Activated CD8-positive, alpha-beta T cell treated with anti-CD3 and anti-CD28 coated beads, Interleukin-2, amount 10 ng/mL, durations not matched to agents 7 days and 5 days (primary cell): ENCODE data around the gene TMED8. TPM values are rescaled to one million over a fixed set of nuclear protein-coding genes. Genes with fewer than 3 reads are reported as not detected.

Experiments
- ATAC-seq: fragments of 150-1000 bp; cut with Tn5 transposase; one replicate; pipeline ENCODE4 v1.10.0; 2021; ENCODE audit warnings: moderate library complexity
- CTCF ChIA-PET: fragments of 350-600 bp; sonication (Branson Sonifier 250); formaldehyde crosslinking; loops from one replicate; lab custom pipeline; 2021; ENCODE audit warnings: antibody characterized with exemption; lab: Charles Lee
- POLR2A ChIA-PET: fragments of 350-600 bp; sonication (Branson Sonifier 250); formaldehyde crosslinking; loops from one replicate; lab custom pipeline; 2021; ENCODE audit warnings: antibody characterized with exemption; lab: Charles Lee
- DNase-seq: peaks from one replicate; pipeline ENCODE4 v3.0.0-alpha.2; 2020
- H3K27ac Mint-ChIP-seq: one replicate; pipeline ENCODE4 v1.8.0; 2021; ENCODE audit warnings: mild to moderate bottlenecking, mixed read lengths
- H3K27me3 Mint-ChIP-seq: one replicate; pipeline ENCODE4 v1.8.0; 2021; ENCODE audit warnings: low read depth, mixed read lengths
- H3K36me3 Mint-ChIP-seq: one replicate; pipeline ENCODE4 v1.8.0; 2021; ENCODE audit warnings: low read depth, mixed read lengths
- H3K4me1 Mint-ChIP-seq: one replicate; pipeline ENCODE4 v1.8.0; 2021; ENCODE audit warnings: low read depth, mixed read lengths
- H3K4me3 Mint-ChIP-seq: one replicate; pipeline ENCODE4 v1.8.0; 2021; ENCODE audit warnings: mild to moderate bottlenecking, mixed read lengths
- H3K9me3 Mint-ChIP-seq: one replicate; pipeline ENCODE4 v1.8.0; 2022; ENCODE audit warnings: mixed read lengths; ENCODE audit not compliant: insufficient read depth
- total RNA-seq, 2 experiments: library from RNA; stranded (reverse); gene quantifications; one replicate each; pipeline ENCODE4 v1.2.3, GENCODE V29; 2021

TMED8 gene
- total RNA-seq, 2 experiments from 2014 or later: 16.7 to 17.1 TPM

GRCh38 chr14:77309131-77309530, 67.8 kb downstream of the TMED8 start:
- Mint-ChIP-seq H3K27ac (no peak overlapping the region), H3K4me1 (peaks cover 4% of the 10 kb centered on the region), H3K36me3 (no peaks in the 10 kb centered on the region), H3K4me3 (no peak overlapping the region), H3K9me3 (no peaks in the 10 kb centered on the region), H3K27me3 (no peaks in the 10 kb centered on the region)
- no peak for ATAC-seq
- POLR2A ChIA-PET: interaction anchor here (0.6 to 0.7 kb wide), 2 partner anchors 80 to 159 kb away, joined by 3 to 5 read pairs; no protein-coding TSS in a partner anchor
- DNase-seq: no peak
- CTCF ChIA-PET: interaction anchor here (1.5 to 2.1 kb wide), 2 partner anchors 8 to 10 kb away, joined by 4 to 8 read pairs; no protein-coding TSS in a partner anchor

- POLR2A ChIA-PET: no interaction called here
- no peaks in the 10 kb centered on the region for H3K9me3 Mint-ChIP-seq
- no peak overlapping the region for H3K27ac Mint-ChIP-seq
- CTCF ChIA-PET: interaction anchor here (0.8 to 2.7 kb wide), 6 partner anchors 9 to 155 kb away, joined by 3 to 29 read pairs (median 4); partner anchors contain the start of genes GSTZ1, POMT2, SAMD15 and TMED8
- H3K4me1 Mint-ChIP-seq: peaks cover 19% of the 10 kb centered on the region
- no peaks in the 10 kb centered on the region for H3K27me3 Mint-ChIP-seq
- no peak overlapping the region for H3K4me3 Mint-ChIP-seq
- DNase-seq (no peak), ATAC-seq (no peak)
- no peaks in the 10 kb centered on the region for H3K36me3 Mint-ChIP-seq
These were observed 69.9 kb downstream of the TMED8 start for GRCh38 chr14:77306851-77307496.

- no peak for ATAC-seq
- Mint-ChIP-seq H3K27me3 (no peaks in the 10 kb centered on the region), H3K27ac (no peak overlapping the region), H3K4me3 (no peak overlapping the region), H3K36me3 (no peaks in the 10 kb centered on the region), H3K9me3 (no peaks in the 10 kb centered on the region), H3K4me1 (peaks cover 19% of the 10 kb centered on the region)
- ChIA-PET POLR2A (no interaction called here), CTCF (interaction anchor here (1.1 to 2.7 kb wide), 4 partner anchors 10 to 71 kb away, joined by 3 to 29 read pairs (median 4); partner anchors contain the start of genes SAMD15 and TMED8)
- no peak for DNase-seq
These were observed 70.5 kb downstream of the TMED8 start for GRCh38 chr14:77306416-77306815.

GRCh38 chr14:77305696-77306095, 71.2 kb downstream of the TMED8 start:
- no peaks in the 10 kb centered on the region for H3K27me3 Mint-ChIP-seq
- ChIA-PET POLR2A (no interaction called here), CTCF (interaction anchor here (1.4 to 8.9 kb wide), 4 partner anchors 8 to 14 kb away, joined by 3 to 214 read pairs (median 17); no protein-coding TSS in a partner anchor)
- no peak overlapping the region for H3K4me3 Mint-ChIP-seq
- H3K9me3 Mint-ChIP-seq: no peaks in the 10 kb centered on the region
- DNase-seq: no peak
- no peaks in the 10 kb centered on the region for H3K36me3 Mint-ChIP-seq
- no peak overlapping the region for H3K27ac Mint-ChIP-seq
- peaks cover 19% of the 10 kb centered on the region for H3K4me1 Mint-ChIP-seq
- ATAC-seq: no peak

GRCh38 chr14:77303417-77304156, 73.3 kb downstream of the TMED8 start:
- no peak overlapping the region for H3K4me3 Mint-ChIP-seq
- ATAC-seq (peak; percentile 59), DNase-seq (peak; percentile 48)
- ChIA-PET POLR2A (interaction anchor here (0.6 to 2.3 kb wide), 2 partner anchors 18 to 205 kb away, joined by 3 to 10 read pairs; partner anchors contain the start of genes GSTZ1 and POMT2), CTCF (interaction anchor here (0.6 to 8.9 kb wide), 13 partner anchors 9 to 191 kb away, joined by 3 to 214 read pairs (median 4); partner anchors contain the start of genes GSTZ1, POMT2, SAMD15 and TMED8)
- H3K9me3 Mint-ChIP-seq: no peaks in the 10 kb centered on the region
- H3K36me3 Mint-ChIP-seq: no peaks in the 10 kb centered on the region
- peak overlapping the region; percentile 18 for H3K27ac Mint-ChIP-seq
- H3K4me1 Mint-ChIP-seq: peaks cover 15% of the 10 kb centered on the region
- no peaks in the 10 kb centered on the region for H3K27me3 Mint-ChIP-seq

GRCh38 chr14:77302926-77303325, 74.0 kb downstream of the TMED8 start:
- no peak overlapping the region for H3K27ac Mint-ChIP-seq
- DNase-seq: peak; percentile 44

GRCh38 chr14:77301103-77301502, 75.8 kb downstream of the TMED8 start:
- Mint-ChIP-seq H3K36me3 (no peaks in the 10 kb centered on the region), H3K27ac (no peak overlapping the region), H3K27me3 (no peaks in the 10 kb centered on the region), H3K9me3 (no peaks in the 10 kb centered on the region), H3K4me1 (peaks cover 15% of the 10 kb centered on the region), H3K4me3 (no peak overlapping the region)
- ATAC-seq (peak; percentile 57), DNase-seq (peak; percentile 73)
- ChIA-PET CTCF (interaction anchor here (0.5 to 8.9 kb wide), 17 partner anchors 9 to 252 kb away, joined by 3 to 214 read pairs (median 4); partner anchors contain the start of genes GSTZ1 and POMT2), POLR2A (no interaction called here)

More at GRCh38 chr14:77302926-77303325, 74.0 kb downstream of the TMED8 start:
- ATAC-seq: peak; percentile 72
- peaks cover 15% of the 10 kb centered on the region for H3K4me1 Mint-ChIP-seq
- ChIA-PET POLR2A (interaction anchor here (2.3 kb wide), 1 partner anchor 18 kb away, joined by 10 read pairs; the partner anchor contains the start of genes GSTZ1 and POMT2), CTCF (interaction anchor here (0.9 to 8.9 kb wide), 9 partner anchors 10 to 152 kb away, joined by 3 to 214 read pairs (median 8); partner anchors contain the start of genes GSTZ1 and POMT2)
- H3K9me3 Mint-ChIP-seq: no peaks in the 10 kb centered on the region
- no peaks in the 10 kb centered on the region for H3K36me3 Mint-ChIP-seq
- no peak overlapping the region for H3K4me3 Mint-ChIP-seq
- no peaks in the 10 kb centered on the region for H3K27me3 Mint-ChIP-seq

- ChIA-PET CTCF (interaction anchor here (1.4 to 8.9 kb wide), 3 partner anchors 14 to 110 kb away, joined by 4 to 214 read pairs (median 4); no protein-coding TSS in a partner anchor), POLR2A (no interaction called here)
- H3K4me3 Mint-ChIP-seq: no peak overlapping the region
- H3K27me3 Mint-ChIP-seq: no peaks in the 10 kb centered on the region
- H3K9me3 Mint-ChIP-seq: no peaks in the 10 kb centered on the region
- H3K36me3 Mint-ChIP-seq: no peaks in the 10 kb centered on the region
- H3K27ac Mint-ChIP-seq: no peak overlapping the region
- DNase-seq (no peak), ATAC-seq (no peak)
- peaks cover 15% of the 10 kb centered on the region for H3K4me1 Mint-ChIP-seq
These were observed 77.1 kb downstream of the TMED8 start for GRCh38 chr14:77299771-77300170.

- no peaks in the 10 kb centered on the region for H3K27me3 Mint-ChIP-seq
- H3K4me3 Mint-ChIP-seq: no peak overlapping the region
- CTCF ChIA-PET: interaction anchor here (8.9 kb wide), 1 partner anchor 17 kb away, joined by 214 read pairs; no protein-coding TSS in a partner anchor
- ATAC-seq (no peak), DNase-seq (no peak)
- H3K36me3 Mint-ChIP-seq: no peaks in the 10 kb centered on the region
- POLR2A ChIA-PET: no interaction called here
- no peak overlapping the region for H3K27ac Mint-ChIP-seq
- H3K9me3 Mint-ChIP-seq: no peaks in the 10 kb centered on the region
- H3K4me1 Mint-ChIP-seq: no peaks in the 10 kb centered on the region
These were observed 80.0 kb downstream of the TMED8 start for GRCh38 chr14:77296906-77297305.

- H3K36me3 Mint-ChIP-seq: no peaks in the 10 kb centered on the region
- ChIA-PET CTCF (no interaction called here), POLR2A (no interaction called here)
- no peaks in the 10 kb centered on the region for H3K27me3 Mint-ChIP-seq
- no peak overlapping the region for H3K27ac Mint-ChIP-seq
- no peak for ATAC-seq
- H3K4me3 Mint-ChIP-seq: no peak overlapping the region
- no peaks in the 10 kb centered on the region for H3K9me3 Mint-ChIP-seq
- no peaks in the 10 kb centered on the region for H3K4me1 Mint-ChIP-seq
- no peak for DNase-seq
These were observed 80.7 kb downstream of the TMED8 start for GRCh38 chr14:77296155-77296554.

- Mint-ChIP-seq H3K27me3 (no peaks in the 10 kb centered on the region), H3K4me3 (no peak overlapping the region), H3K36me3 (no peaks in the 10 kb centered on the region), H3K4me1 (no peaks in the 10 kb centered on the region), H3K27ac (no peak overlapping the region), H3K9me3 (no peaks in the 10 kb centered on the region)
- POLR2A ChIA-PET: no interaction called here
- CTCF ChIA-PET: interaction anchor here (0.9 to 1.5 kb wide), 2 partner anchors 12 to 25 kb away, joined by 4 to 6 read pairs; no protein-coding TSS in a partner anchor
- DNase-seq (no peak), ATAC-seq (no peak)
These were observed 86.2 kb downstream of the TMED8 start for GRCh38 chr14:77290705-77291104.
